Heart left ventricle (tissue), 13 donors: ENCODE results near the gene KANSL1.

Source experiments
- POLR2A ChIP-seq, 2 donors: fragments of 450-650 bp; IDR thresholded peaks; one replicate each; pipeline ENCODE4 v1.6.1; 2017; ENCODE audit warnings: antibody characterized with exemption in 2 of 2, mild to moderate bottlenecking in 2 of 2, moderate library complexity in 2 of 2
- TF ChIP-seq, protein P1 (sequence below), 12 donors: fragments of 200-600 bp; sonication (generic) in 4 of 12; IDR thresholded peaks; one replicate each; pipeline versions ENCODE4 v1.5.0 to v1.8.0; 2018 to 2022; ENCODE audit warnings: antibody characterized with exemption in 12 of 12, mild to moderate bottlenecking in 5 of 12
- donor health status: ischemic (EF 13 %, LVEDD 7.1; RV severe dilation, severe dysfunction).
- donor health status: DM: no; HTN: yes; CAD: no.
- donor health status: DM: no; HTN: no; CAD: no.
- donor health status: ischemic (EF 25% LVEDD 6.9; RV normal size, moderate dysfunction).
- donor health status: ischemic (EF 25% LVEDD 5.7; RV mildly dilated, moderate dysfunction).
- donor health status: ischemic (EF 35%, LVEDD 5.7; RV mildly dilated, moderate dysfunction).
- donor health status: nonischemic (EF 11% LVEDD 7.7; RV severe dilation, severe dysfunction).
- donor health status: DM: yes; HTN: yes; CAD: no.
- donor health status: PGD.
- donor health status: ischemic (EF 29% LVEDD 5.4; RV normal size, mild dysfunction).
- donor health status: nonischemic (EF 23%, LVEDD 6.1; RV moderate dilation, normal function).

DNA sequence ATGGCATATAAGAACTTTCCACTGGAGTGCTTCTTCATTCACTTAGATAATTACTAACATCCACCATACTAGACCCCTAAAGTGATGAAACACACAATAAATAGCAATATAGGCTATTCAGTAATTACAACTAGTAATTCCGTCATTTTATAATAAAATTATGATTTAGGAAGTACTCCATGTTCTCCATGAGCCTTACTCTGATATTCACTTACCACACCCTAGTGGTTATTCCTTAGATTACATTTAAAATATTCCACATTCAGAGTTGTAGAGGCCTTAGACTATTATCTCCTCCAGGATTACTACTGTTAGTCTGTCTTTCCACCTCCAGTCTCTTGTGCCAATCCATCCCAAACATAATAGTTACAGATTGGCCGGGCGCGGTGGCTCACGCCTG, 131.8 kb downstream of the KANSL1 start:
- TF ChIP-seq, protein P1, sequence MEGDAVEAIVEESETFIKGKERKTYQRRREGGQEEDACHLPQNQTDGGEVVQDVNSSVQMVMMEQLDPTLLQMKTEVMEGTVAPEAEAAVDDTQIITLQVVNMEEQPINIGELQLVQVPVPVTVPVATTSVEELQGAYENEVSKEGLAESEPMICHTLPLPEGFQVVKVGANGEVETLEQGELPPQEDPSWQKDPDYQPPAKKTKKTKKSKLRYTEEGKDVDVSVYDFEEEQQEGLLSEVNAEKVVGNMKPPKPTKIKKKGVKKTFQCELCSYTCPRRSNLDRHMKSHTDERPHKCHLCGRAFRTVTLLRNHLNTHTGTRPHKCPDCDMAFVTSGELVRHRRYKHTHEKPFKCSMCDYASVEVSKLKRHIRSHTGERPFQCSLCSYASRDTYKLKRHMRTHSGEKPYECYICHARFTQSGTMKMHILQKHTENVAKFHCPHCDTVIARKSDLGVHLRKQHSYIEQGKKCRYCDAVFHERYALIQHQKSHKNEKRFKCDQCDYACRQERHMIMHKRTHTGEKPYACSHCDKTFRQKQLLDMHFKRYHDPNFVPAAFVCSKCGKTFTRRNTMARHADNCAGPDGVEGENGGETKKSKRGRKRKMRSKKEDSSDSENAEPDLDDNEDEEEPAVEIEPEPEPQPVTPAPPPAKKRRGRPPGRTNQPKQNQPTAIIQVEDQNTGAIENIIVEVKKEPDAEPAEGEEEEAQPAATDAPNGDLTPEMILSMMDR (IDR thresholded peaks at IDR 0.05), result peak in 8 of 12 donors; percentile 19 to 52 (median 39)
- no peak for TF ChIP-seq POLR2A (IDR thresholded peaks at IDR 0.05)
